T-helper 2 cell treated with Interferon-gamma antibody and Interleukin-4, amounts not matched to agents 5 μg/mL and 100 μg/mL, for 36 hours (primary cell): Measurements from ENCODE around the gene ADAMTS15.

Experiments used
- DNase-seq: peaks from one replicate; pipeline ENCODE4 v3.0.0; 2021; ENCODE audit warnings: low spot score
- H3K27ac Mint-ChIP-seq: one replicate; pipeline ENCODE4 v1.8.0; 2021; ENCODE audit warnings: mild to moderate bottlenecking, mixed read lengths
- H3K27me3 Mint-ChIP-seq: one replicate; pipeline ENCODE4 v1.8.0; 2021; ENCODE audit warnings: low read depth, mixed read lengths
- H3K36me3 Mint-ChIP-seq: one replicate; pipeline ENCODE4 v1.8.0; 2021; ENCODE audit warnings: low read depth, mixed read lengths
- H3K4me1 Mint-ChIP-seq: one replicate; pipeline ENCODE4 v1.8.0; 2021; ENCODE audit warnings: low read depth, mixed read lengths
- H3K4me3 Mint-ChIP-seq: one replicate; pipeline ENCODE4 v1.8.0; 2022; ENCODE audit warnings: mild to moderate bottlenecking, moderate library complexity, mixed read lengths
- H3K9me3 Mint-ChIP-seq: one replicate; pipeline ENCODE4 v1.8.0; 2021; ENCODE audit warnings: mixed read lengths

The ADAMTS15 gene

GRCh38 chr11:130522284-130522961 is 74.0 kb downstream of the ADAMTS15 start:
- no peak for DNase-seq

GRCh38 chr11:130523166-130523565 is 74.7 kb downstream of the ADAMTS15 start:
- H3K27ac Mint-ChIP-seq: no peak overlapping the region
- H3K27me3 Mint-ChIP-seq: peaks cover 4% of the 10 kb centered on the region
- H3K4me1 Mint-ChIP-seq: no peaks in the 10 kb centered on the region
- no peaks in the 10 kb centered on the region for H3K9me3 Mint-ChIP-seq
- no peaks in the 10 kb centered on the region for H3K36me3 Mint-ChIP-seq
- no peak for DNase-seq
- H3K4me3 Mint-ChIP-seq: no peak overlapping the region

More at GRCh38 chr11:130522284-130522961, 74.0 kb downstream of the ADAMTS15 start:
- H3K4me1 Mint-ChIP-seq: no peaks in the 10 kb centered on the region
- peaks cover 4% of the 10 kb centered on the region for H3K27me3 Mint-ChIP-seq
- no peaks in the 10 kb centered on the region for H3K36me3 Mint-ChIP-seq
- H3K4me3 Mint-ChIP-seq: no peak overlapping the region
- H3K9me3 Mint-ChIP-seq: no peaks in the 10 kb centered on the region
- H3K27ac Mint-ChIP-seq: no peak overlapping the region

GRCh38 chr11:130523609-130524008 is 75.2 kb downstream of the ADAMTS15 start:
- Mint-ChIP-seq H3K4me3 (no peak overlapping the region), H3K9me3 (no peaks in the 10 kb centered on the region), H3K36me3 (no peaks in the 10 kb centered on the region), H3K27me3 (peaks cover 4% of the 10 kb centered on the region), H3K27ac (no peak overlapping the region), H3K4me1 (no peaks in the 10 kb centered on the region)
- DNase-seq: no peak

- DNase-seq: no peak
- Mint-ChIP-seq H3K36me3 (no peaks in the 10 kb centered on the region), H3K27me3 (peaks cover 4% of the 10 kb centered on the region), H3K27ac (no peak overlapping the region), H3K9me3 (no peaks in the 10 kb centered on the region), H3K4me1 (no peaks in the 10 kb centered on the region), H3K4me3 (no peak overlapping the region)
Observed at GRCh38 chr11:130524132-130524790, 75.8 kb downstream of the ADAMTS15 start.

- no peak for DNase-seq
- H3K27ac Mint-ChIP-seq: no peak overlapping the region
- H3K36me3 Mint-ChIP-seq: no peaks in the 10 kb centered on the region
- peaks cover 4% of the 10 kb centered on the region for H3K27me3 Mint-ChIP-seq
- no peaks in the 10 kb centered on the region for H3K4me1 Mint-ChIP-seq
- no peaks in the 10 kb centered on the region for H3K9me3 Mint-ChIP-seq
- no peak overlapping the region for H3K4me3 Mint-ChIP-seq
Observed at GRCh38 chr11:130525307-130525706, 76.9 kb downstream of the ADAMTS15 start.
